HG02678 (cell line): ENCODE results near the gene ESRRG.
"Not testable (repeated sequence)": the region's sequence is repeated elsewhere in the genome, so short reads cannot be mapped to it uniquely, and the experiment has no call there.

Source experiments
- ATAC-seq: cut with Tn5 transposase; IDR thresholded peaks from one replicate; pipeline ENCODE4 v1.9.1; 2021; ENCODE audit warnings: mild to moderate bottlenecking, moderate library complexity; ENCODE audit not compliant: unreplicated experiment

ESRRG gene

GRCh38 chr1:216705676-216706075 is 17.6 kb downstream of the ESRRG start:
- ATAC-seq: no peak

DNA sequence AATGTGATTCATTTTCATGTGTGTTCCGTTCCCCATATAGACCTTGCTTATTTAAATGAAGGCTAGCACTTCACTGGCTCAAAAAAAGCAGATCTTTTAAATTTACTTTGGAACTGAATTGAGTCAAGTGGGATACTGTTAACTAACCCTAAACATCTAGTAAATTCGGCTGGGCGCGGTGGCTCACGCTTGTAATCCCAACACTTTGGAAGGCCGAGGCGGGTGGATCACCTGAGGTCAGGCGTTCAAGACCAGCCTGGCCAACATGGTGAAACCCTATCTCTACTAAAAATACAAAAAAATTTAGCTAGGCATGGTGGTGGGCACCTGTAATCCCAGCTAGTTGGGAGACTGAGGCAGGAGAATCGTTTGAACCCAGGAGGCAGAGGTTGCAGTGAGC is 19.2 kb downstream of the ESRRG start:
- ATAC-seq: not testable (repeated sequence)

DNA sequence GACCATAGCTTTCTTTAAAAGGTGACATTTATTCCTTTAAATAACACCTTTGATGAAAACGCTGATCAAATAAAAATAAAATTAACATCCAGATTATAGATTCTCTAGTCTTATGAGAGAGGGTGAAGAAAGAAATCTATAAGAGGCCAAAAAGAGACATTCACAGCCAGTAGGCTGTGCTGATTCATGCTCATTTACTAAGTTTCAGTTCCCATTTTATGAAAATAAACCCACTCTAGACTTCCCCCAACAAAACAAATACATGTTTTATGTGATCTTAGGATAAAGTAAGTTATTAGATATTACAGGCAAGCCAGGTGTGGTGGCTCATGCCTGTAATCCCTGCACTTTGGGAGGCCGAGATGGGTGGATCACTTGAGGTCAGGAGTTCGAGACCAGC is 21.1 kb downstream of the ESRRG start:
- ATAC-seq: peak; percentile 70

DNA sequence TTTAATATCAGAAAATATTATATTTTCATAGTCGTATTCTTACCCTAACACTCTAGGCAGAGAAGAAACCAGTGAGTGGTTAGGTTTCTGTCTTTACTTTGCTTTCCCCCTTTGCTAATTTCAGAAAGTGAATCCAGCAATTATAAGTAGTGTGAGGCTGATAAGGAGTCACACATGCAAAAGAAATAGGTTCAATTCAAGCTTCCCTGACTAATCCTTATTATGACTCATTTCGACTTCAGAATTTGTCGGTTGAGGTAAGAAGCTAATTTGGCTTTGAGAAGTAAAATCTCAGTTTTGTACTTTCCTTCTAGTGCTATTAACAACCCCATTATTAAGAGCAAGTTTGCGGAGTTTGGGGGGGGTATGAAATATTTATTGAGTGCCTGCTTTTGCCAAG is 22.4 kb downstream of the ESRRG start:
- ATAC-seq: no peak

- no peak for ATAC-seq
These were observed 31.5 kb downstream of the ESRRG start for GRCh38 chr1:216691710-216692109.

DNA sequence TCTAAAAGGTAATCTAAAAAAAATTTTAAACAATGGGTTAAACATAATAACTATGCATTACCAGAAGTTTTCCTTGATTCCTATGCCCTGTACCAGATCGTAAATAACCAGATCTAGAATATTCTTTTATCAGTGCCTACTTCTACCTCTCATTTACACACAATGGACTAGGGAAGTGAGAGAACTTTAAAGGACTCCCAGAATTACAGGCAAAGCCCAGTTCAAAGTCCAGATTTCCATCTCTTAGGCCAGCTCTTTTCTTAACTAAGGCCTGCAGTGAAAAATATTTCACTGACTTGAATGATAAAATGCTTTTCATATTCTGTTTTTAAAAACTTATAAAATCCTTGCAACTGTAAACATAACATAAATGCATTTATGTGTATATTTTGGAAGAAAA is 32.6 kb downstream of the ESRRG start:
- ATAC-seq: no peak

GRCh38 chr1:216688127-216688657 is 35.0 kb downstream of the ESRRG start:
- ATAC-seq: no peak

DNA sequence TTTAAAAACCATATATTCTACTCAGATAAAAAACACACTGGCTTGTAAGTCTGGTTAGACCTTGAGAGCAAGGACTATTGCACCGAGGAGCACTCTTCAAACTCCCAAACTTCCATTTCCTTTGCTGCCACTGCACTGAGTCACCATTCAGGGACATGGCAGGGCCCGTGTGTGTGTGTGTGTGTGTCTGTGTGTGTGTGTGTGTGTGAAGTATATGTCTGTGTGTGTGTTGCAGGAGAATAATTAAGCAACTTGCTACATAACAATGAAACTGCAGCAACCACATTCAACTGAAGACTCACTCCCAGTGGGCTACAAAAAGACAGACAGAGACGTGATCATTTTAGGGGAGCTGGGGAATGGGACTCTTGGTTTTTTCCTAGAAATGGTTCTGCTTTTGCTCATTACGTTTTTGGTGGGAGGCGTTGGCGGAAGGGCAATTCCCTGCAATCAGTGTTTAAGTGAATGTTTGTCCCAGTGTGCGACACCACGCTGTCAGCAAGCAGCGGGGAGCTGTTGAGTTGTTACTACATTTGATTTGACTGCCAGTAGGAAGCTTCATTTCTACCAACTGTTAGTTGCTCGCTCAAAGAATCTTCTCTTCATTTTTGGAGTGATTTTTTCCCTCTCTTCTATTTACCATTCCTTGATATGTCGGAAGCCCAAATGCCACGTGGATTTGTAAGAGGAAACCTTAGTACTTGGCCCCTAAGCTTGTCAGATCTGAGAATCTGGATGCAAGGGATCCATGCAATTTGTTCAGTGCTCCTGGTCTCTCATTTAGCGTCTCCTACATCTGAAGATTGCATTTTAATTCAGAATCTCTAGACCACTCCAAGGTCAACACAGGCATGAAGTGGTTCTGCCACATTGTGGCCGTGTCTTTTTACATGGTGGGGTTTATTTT is 36.1 kb downstream of the ESRRG start:
- no peak for ATAC-seq

- ATAC-seq: no peak
These were observed 40.5 kb downstream of the ESRRG start for GRCh38 chr1:216682752-216683151.

GRCh38 chr1:216679108-216679507 is 44.1 kb downstream of the ESRRG start:
- no peak for ATAC-seq

DNA sequence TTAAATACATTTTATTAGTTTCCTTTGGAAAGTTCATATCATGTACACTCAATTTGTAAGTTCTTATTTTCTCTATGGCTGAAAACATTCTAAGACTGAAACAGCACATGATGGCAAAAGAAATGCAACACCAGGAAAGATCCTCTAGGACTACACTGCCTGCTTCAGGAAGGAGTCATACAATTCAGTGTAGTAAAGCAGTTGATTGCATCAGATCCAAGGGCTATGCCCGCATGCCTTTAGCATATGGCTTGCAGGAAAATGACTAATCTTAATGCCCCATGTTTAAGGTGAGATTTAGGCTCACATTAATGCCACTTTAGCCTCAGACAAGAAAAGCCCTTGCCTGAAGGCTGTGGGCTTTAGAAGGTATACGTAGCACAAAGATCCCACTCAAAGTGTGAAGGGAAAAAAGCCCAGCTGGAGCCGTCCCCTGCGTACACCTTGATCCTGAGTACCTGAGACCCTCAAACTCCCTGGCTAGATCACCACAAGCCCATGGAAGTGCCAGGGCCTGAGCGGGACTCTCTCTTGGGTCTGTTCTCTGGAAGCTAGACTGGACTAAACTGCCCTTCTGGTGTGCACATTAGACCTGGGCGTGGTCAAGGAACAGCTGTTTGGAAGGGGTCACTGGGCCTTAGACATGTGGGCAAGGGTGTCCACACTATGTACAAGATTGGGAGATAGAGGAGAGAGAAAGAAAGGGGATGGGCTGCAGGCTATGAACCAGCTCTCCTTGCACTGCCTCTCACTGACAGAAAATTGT is 52.9 kb downstream of the ESRRG start:
- ATAC-seq: no peak

- no peak for ATAC-seq
These were observed 56.8 kb downstream of the ESRRG start for GRCh38 chr1:216666441-216666840.

DNA sequence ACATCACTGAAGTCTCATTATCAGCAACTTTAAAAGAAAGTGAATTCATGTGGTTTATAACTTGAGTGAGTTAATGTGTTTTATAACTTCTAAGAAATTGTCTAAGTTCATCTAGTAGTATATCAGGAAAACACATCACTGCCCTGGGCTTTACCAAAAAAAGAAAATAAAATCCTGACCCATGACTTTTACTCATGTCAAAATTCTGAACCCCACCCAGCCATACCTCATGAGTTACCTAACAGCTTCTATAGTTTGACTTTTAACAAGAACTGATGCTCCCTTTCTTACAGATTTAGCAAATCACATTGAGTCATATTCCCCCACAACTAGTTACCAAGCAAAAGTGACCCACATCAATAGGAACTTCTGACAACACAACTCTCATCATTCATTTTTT is 57.4 kb downstream of the ESRRG start:
- ATAC-seq: no peak

DNA sequence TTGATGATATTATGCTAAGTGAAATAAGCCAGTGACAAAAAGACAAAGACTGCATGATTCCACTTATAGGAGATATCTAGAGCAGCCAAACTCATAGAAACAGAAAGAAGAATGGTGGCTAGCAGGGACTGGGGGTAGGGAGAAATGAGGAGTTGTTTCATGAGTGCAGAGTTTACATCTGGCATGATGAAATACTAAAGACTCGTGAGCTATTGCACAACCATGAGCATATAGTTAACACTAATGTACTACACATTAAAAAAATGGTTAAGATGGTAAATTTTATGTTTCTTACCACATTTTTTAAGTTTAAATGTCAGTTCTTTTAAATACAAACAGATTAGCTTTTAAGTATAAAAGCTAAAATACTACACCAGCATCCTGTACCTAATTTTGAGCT is 57.8 kb downstream of the ESRRG start:
- no peak for ATAC-seq

DNA sequence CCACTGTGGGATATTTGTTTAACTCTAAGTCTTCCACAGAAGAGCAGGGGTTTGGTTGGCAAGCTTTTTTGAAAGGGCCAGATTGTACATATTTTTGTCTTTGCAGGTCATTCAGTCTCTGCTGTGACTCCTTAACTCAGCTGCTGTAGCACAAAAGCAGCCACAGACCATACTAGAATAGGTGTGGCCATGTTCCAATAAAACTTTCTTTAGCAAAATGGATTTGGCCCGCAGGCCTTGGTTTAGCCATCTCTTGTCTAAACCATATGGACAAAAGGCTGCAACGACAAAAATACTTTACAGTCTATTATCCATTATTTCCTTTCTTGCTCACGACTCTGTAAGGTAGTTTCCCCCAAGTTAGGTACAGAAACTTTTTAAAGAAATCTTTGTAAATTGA is 60.5 kb downstream of the ESRRG start:
- no peak for ATAC-seq

GRCh38 chr1:216660561-216660960 is 62.7 kb downstream of the ESRRG start:
- ATAC-seq: no peak

DNA sequence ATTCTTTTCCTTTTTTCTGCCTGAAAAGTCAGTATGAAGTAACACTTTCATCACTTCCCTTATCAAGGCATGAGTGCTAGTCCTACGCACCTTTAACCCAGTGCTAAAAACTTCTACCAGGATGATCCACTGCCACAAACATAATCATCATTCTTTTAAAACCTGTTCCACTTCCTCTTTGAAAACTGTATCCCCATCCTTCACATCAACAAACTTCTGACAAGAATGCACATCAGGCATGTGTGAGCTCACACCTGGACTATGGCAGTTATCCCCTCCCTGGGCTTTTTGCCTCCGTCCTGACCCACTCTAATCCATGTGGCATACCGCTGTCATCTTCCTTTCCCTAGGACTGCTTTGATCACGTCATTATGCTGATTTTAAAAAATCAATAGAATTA is 70.2 kb downstream of the ESRRG start:
- no peak for ATAC-seq

DNA sequence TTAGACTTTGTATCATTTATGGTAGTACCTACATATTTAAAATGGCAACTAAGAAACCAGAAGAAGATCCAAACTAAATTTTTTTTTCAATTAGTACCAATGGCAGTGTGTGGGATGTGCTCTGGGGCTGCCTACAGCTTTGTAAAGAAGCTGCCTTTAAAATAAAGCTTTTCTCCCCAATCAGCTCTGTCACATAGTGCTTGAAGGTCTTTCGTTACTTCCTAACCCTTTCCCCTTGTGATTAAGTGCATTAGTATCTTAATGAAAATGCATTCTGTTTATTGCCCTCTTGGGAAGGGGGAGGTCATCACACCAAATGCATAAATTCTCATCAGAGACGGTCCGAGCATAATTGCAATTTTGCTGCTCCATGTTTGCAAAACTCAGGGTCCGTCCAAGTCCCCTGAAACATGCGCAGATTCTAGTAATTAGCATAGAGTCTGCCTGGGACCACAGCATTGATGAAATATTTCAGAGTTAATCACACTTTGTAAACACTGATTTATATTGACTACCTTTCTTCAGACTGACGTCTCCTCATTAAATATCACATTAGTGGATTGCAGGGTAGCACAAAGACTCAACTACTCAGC is 71.3 kb downstream of the ESRRG start:
- ATAC-seq: no peak

- ATAC-seq: no peak
These were observed 80.1 kb downstream of the ESRRG start for GRCh38 chr1:216643176-216643575.

DNA sequence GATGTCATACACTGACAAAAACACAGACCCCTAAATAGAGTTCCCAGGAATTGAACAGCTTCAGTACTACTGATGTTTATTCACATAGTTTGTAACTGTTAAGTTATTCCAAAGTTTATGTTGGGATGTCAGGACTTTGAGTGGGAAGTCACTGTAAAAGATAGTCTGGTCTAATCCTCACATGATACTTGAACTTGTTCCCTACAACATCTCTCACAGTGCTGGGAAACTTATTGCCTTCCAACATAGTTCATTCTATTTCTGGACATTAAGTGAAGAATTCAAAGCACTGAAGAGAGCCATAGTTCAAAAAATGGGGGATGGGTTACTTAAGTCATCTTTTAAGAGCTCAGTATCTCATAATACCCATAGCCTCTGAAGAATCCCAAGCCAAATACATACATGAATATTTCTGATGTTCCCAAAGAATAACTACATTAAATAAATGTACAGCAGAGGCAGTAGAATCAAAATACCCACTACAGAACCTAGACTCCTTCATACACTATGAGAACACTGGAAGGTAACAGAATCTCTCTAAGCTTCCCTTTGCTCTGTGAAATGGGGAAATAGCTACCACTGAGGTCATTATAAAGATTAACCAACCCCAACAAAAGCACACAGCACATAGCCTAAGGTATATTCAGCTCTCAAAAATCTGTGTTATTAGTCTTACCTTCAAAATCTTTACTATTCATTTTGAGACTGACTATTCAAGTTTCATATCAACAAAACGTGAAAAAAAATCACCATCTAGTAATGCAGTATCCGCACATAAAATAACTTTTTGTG is 81.4 kb downstream of the ESRRG start:
- ATAC-seq: no peak

DNA sequence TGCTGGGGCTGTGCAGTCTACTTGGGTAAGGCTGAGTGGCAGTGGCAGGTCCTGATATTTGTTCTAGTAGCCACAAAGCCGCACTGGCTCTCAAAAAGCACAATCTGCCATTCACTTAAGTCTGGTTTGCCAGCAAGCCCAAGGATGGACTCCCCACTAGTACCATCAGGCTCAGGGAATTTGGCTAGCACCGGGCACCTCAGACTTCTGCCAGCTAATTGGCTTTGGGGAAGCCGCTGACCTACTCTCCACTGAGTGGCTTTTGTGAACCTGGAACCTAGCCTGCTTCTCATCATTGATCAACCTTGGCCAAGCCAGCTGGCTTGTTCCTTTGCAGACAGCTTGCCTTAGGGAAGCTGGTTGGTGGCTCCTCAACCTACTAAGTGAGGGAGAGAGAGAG is 83.1 kb downstream of the ESRRG start:
- no peak for ATAC-seq
